ENCODE results near the gene SFXN5.
"Not testable (repeated sequence)": the region's sequence is repeated elsewhere in the genome, so short reads cannot be mapped to it uniquely, and the experiment has no call there.

Gene SFXN5

GRCh38 chr2:73071360-73072128 lies at the start of gene SFXN5:
SFXN5 (minus strand) TSS chr2:73071712; CDS start chr2:73071705, 7 bp downstream.
- peak; percentile 89 to 94 for DNase-seq

- DNase-seq, result not testable (repeated sequence)
These were observed 48.2 kb upstream of the SFXN5 start for GRCh38 chr2:73119611-73120239.

- DNase-seq, result no peak
These were observed 45.9 kb upstream of the SFXN5 start for GRCh38 chr2:73117441-73117840.

- no peak for DNase-seq
These were observed 44.9 kb upstream of the SFXN5 start for GRCh38 chr2:73116182-73116960.

- DNase-seq, result no peak
These were observed 42.9 kb upstream of the SFXN5 start for GRCh38 chr2:73114273-73114867.

GRCh38 chr2:73112913-73113854 lies 41.7 kb upstream of the SFXN5 start, which contains the start of gene RAB11FIP5:
RAB11FIP5 (minus strand) TSS chr2:73112948; CDS start chr2:73112777, 171 bp downstream.
- DNase-seq, result peak; percentile 75 to 80

GRCh38 chr2:73112026-73112912 lies 40.8 kb upstream of the SFXN5 start:
- DNase-seq, result peak; percentile 14 to 25

- DNase-seq, result no peak
These were observed 39.8 kb upstream of the SFXN5 start for GRCh38 chr2:73111073-73112025.

- DNase-seq, result no peak
These were observed 38.9 kb upstream of the SFXN5 start for GRCh38 chr2:73110168-73111072.

- DNase-seq, result no peak
These were observed 38.1 kb upstream of the SFXN5 start for GRCh38 chr2:73109431-73110167.

- DNase-seq, result no peak
These were observed 35.9 kb upstream of the SFXN5 start for GRCh38 chr2:73107211-73107926.

GRCh38 chr2:73106791-73107190 lies 35.3 kb upstream of the SFXN5 start:
- no peak for DNase-seq

GRCh38 chr2:73105511-73105971 lies 34.0 kb upstream of the SFXN5 start:
- no peak for DNase-seq

GRCh38 chr2:73104933-73105332 lies 33.4 kb upstream of the SFXN5 start:
- DNase-seq, result no peak

- no peak for DNase-seq
These were observed 31.6 kb upstream of the SFXN5 start for GRCh38 chr2:73103018-73103542.

- DNase-seq, result no peak
These were observed 30.2 kb upstream of the SFXN5 start for GRCh38 chr2:73101626-73102256.

Data from activated CD4-positive, alpha-beta T cell treated with anti-CD3 and anti-CD28 coated beads for 4 hours (primary cell).